ENCODE data around the gene ENPP6.

ENPP6 gene

DNA sequence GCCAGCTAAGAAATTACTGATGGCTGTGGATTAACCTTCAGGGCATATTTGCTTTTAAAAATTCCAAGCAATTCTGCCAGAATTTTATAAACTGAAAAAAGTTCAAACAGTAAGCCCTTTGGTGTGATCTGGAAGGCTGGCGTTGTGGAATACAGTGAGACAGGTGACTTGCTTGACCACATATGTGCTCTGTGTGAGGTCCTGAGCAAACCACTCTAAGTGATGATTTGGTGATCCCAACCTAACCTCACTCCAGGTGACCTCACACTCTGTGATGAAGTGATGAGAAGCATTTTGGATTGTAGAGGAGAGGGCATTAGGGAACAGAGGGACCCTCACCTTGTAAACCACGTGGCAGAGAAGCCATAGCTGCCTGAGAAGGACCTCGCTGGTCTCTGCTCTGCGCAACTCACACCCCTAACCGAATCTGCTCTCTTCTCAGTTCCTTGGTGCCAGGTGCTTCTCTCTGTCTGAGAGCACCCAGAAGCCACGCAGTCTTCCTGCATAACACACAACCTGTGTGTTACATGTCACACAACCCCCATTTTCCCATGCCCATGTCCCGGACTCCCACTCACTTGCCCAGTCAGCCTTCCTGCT is 106.3 kb downstream of the ENPP6 start:
- no peak for DNase-seq (ENCODE audit: low read depth)
- TF ChIP-seq, protein P1, sequence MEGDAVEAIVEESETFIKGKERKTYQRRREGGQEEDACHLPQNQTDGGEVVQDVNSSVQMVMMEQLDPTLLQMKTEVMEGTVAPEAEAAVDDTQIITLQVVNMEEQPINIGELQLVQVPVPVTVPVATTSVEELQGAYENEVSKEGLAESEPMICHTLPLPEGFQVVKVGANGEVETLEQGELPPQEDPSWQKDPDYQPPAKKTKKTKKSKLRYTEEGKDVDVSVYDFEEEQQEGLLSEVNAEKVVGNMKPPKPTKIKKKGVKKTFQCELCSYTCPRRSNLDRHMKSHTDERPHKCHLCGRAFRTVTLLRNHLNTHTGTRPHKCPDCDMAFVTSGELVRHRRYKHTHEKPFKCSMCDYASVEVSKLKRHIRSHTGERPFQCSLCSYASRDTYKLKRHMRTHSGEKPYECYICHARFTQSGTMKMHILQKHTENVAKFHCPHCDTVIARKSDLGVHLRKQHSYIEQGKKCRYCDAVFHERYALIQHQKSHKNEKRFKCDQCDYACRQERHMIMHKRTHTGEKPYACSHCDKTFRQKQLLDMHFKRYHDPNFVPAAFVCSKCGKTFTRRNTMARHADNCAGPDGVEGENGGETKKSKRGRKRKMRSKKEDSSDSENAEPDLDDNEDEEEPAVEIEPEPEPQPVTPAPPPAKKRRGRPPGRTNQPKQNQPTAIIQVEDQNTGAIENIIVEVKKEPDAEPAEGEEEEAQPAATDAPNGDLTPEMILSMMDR (conservative IDR thresholded peaks at IDR 0.05; ENCODE audit: control insufficient read depth, insufficient read depth, low read depth, low read length), result no peak
- no peak overlapping the region for H3K4me3 ChIP-seq (ENCODE audit: control insufficient read depth, low read depth, low read length)

- TF ChIP-seq, protein P1 (conservative IDR thresholded peaks at IDR 0.05; ENCODE audit: control insufficient read depth, insufficient read depth, low read depth, low read length), result no peak
- DNase-seq (ENCODE audit: low read depth), result no peak
- no peak overlapping the region for H3K4me3 ChIP-seq (ENCODE audit: control insufficient read depth, low read depth, low read length)
Measured at GRCh38 chr4:184110452-184111224, 107.0 kb downstream of the ENPP6 start.

DNA sequence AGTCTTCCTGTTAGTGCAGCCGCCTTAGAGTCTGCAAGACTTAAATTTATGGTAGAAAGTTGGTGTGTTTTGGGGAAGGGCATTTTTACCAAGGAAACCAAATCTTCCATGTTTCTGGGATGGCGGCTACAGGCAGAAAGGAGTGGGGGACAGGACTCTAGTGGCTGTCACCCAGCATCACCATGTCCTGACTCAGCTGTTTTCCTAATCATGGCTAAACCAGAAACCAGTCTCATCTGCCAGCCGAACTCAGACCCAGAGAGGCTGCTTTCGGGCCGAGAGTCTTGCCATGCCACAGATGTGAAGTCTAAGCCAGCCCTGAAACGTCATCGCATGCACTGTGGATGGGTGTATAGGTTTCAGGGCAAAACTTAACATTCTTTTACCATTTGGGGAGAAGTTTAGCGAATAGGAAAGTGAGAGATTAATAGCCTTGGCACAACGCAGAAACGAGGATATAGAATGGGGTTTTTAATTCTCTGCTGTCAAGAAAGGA is 109.6 kb downstream of the ENPP6 start:
- TF ChIP-seq, protein P1 (conservative IDR thresholded peaks at IDR 0.05; ENCODE audit: control insufficient read depth, insufficient read depth, low read depth, low read length), result no peak
- no peak for DNase-seq (ENCODE audit: low read depth)
- H3K4me3 ChIP-seq (ENCODE audit: control insufficient read depth, low read depth, low read length), result no peak overlapping the region

DNA sequence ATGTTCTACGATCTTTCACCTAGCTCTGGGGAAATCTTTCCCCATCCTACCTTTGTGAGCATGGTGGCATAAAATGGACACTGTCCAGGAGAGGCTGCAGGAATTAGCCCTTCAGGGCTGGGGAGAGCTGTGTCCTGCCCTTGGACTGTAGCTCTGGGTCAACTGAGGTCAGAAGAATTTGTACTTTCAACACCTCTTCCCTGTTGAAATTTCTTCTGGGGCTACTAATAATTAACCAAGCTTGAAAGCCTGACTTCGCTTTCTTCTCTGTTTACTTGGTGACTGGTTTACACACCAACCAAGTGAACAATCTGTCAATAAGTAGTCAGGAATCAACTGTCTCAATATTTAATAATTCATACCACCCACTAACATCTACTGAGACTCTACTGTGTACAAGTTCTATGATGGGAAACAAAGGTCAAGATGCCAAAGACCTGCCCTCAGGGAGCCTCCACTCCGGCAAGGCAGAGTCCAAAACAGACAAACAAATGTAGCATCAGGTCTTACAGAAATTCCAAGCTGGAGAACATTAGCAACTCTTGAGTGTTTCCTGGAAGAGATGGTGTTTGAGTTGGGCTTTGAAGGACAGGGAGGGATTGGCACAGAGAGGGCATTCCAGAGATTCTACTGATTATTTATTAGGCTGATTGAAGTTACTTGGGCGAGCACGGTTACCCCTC is 113.1 kb downstream of the ENPP6 start:
- TF ChIP-seq, protein P1 (conservative IDR thresholded peaks at IDR 0.05; ENCODE audit: control insufficient read depth, insufficient read depth, low read depth, low read length), result no peak
- H3K4me3 ChIP-seq (ENCODE audit: control insufficient read depth, low read depth, low read length), result no peak overlapping the region
- no peak for DNase-seq (ENCODE audit: low read depth)

- no peak for DNase-seq (ENCODE audit: low read depth)
- H3K4me3 ChIP-seq (ENCODE audit: control insufficient read depth, low read depth, low read length), result no peak overlapping the region
- TF ChIP-seq, protein P1 (conservative IDR thresholded peaks at IDR 0.05; ENCODE audit: control insufficient read depth, insufficient read depth, low read depth, low read length), result no peak
Measured at GRCh38 chr4:184103527-184104264, 114.0 kb downstream of the ENPP6 start.

GRCh38 chr4:184102927-184103326 is 114.7 kb downstream of the ENPP6 start:
- DNase-seq (ENCODE audit: low read depth), result no peak
- no peak overlapping the region for H3K4me3 ChIP-seq (ENCODE audit: control insufficient read depth, low read depth, low read length)

More at GRCh38 chr4:184102927-184103326, 114.7 kb downstream of the ENPP6 start:
- TF ChIP-seq, protein P1 (conservative IDR thresholded peaks at IDR 0.05; ENCODE audit: control insufficient read depth, insufficient read depth, low read depth, low read length), result no peak
